BLaER1 treated with 17β-estradiol and CSF1 and Interleukin-3, amounts not matched to agents 10 nM and 100 nM (cell line): ENCODE results near the gene TFAM.
A peak's percentile ranks its signal among the peaks of the same experiment; 100 is the strongest.

Source experiments
- H3K27ac ChIP-seq, 11 experiments: shearing (Covaris generic); formaldehyde crosslinking; 2 replicates each; pipeline ENCODE4 v1.8.1; 2022
- H3K27me3 ChIP-seq, 11 experiments: shearing (Covaris generic); formaldehyde crosslinking; 2 replicates each; pipeline ENCODE4 v1.8.1; 2022
- H3K36me3 ChIP-seq, 11 experiments: shearing (Covaris generic); formaldehyde crosslinking; 2 replicates each; pipeline ENCODE4 v1.8.1; 2022
- H3K4me1 ChIP-seq, 10 experiments: shearing (Covaris generic); formaldehyde crosslinking; 2 replicates each; pipeline ENCODE4 v1.8.1; 2022
- H3K4me2 ChIP-seq, 11 experiments: shearing (Covaris generic); formaldehyde crosslinking; 2 replicates each; pipeline ENCODE4 v1.8.1; 2022
- H3K4me3 ChIP-seq, 10 experiments: shearing (Covaris generic); formaldehyde crosslinking; 2 replicates each; pipeline ENCODE4 v1.8.1; 2022
- H3K9ac ChIP-seq, 11 experiments: shearing (Covaris generic); formaldehyde crosslinking; 2 replicates each; pipeline ENCODE4 v1.8.1; 2022
- H3K9me3 ChIP-seq, 11 experiments: shearing (Covaris generic); formaldehyde crosslinking; replicated peaks in 1 of 11; 2 replicates each; pipeline ENCODE4 v1.8.1; 2022
- H4K20me1 ChIP-seq, 11 experiments: shearing (Covaris generic); formaldehyde crosslinking; 2 replicates each; pipeline ENCODE4 v1.8.1; 2022
- Cebpa-rat ChIP-seq, 11 experiments: shearing (Covaris generic); IDR thresholded peaks; 2 replicates each; pipeline ENCODE4 v1.8.1; 2022

The TFAM gene

DNA sequence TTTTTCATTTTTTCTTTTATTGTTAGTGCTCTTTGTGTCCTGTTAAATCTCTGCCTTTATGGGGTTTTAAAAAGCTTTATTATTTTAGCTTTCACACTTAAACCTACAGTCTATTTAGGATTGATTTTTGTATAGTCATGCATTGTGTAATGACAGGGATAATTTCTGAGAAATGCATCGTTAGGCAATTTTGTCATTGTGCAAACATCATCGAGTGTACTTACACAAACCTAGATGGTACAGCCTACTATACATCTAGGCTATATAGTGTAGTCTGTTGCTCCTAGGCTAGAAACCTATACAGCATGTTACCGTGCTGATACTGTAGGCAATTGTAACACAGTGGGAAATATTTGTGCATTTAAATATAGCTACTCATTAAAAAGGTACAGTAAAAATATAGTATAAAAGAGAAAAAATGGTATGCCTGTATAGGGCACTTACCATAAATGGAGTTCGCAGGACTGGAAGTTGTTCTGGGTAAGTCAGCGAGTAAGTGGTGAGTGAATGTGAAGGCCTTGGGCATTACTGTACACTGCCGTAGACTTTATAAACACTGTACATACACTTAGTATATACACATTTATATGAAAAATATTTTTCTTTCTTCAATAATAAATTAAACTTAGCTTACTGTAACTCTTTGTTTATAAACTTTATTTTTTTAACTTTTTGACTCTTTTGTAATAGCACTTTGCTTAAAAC, 34.4 kb upstream of the TFAM start:
- Histone ChIP-seq H3K4me2 (peak overlapping the region in 4 of 11 experiments; percentile 29 to 68 (median 56); a peak in 8 of 22 replicates), H3K36me3 (peaks cover 0 to 40% (median 17%) of the 10 kb centered on the region in 11 experiments; a peak in 18 of 22 replicates), H3K4me1 (peaks cover 0 to 82% (median 10%) of the 10 kb centered on the region in 10 experiments; a peak in 10 of 20 replicates), H3K27ac (peak overlapping the region in 4 of 11 experiments; percentile 14 to 54 (median 40); a peak in 6 of 22 replicates), H4K20me1 (peaks cover 0 to 100% (median 69%) of the 10 kb centered on the region in 11 experiments; a peak in 19 of 22 replicates), H3K9me3 (peaks cover 0 to 10% (median 0%) of the 10 kb centered on the region in 11 experiments; a peak in 3 of 22 replicates), H3K9ac (no peak overlapping the region), H3K27me3 (no peaks in the 10 kb centered on the region), H3K4me3 (no peak overlapping the region)
- TF ChIP-seq Cebpa-rat (IDR thresholded peaks at IDR 0.05): no peak

DNA sequence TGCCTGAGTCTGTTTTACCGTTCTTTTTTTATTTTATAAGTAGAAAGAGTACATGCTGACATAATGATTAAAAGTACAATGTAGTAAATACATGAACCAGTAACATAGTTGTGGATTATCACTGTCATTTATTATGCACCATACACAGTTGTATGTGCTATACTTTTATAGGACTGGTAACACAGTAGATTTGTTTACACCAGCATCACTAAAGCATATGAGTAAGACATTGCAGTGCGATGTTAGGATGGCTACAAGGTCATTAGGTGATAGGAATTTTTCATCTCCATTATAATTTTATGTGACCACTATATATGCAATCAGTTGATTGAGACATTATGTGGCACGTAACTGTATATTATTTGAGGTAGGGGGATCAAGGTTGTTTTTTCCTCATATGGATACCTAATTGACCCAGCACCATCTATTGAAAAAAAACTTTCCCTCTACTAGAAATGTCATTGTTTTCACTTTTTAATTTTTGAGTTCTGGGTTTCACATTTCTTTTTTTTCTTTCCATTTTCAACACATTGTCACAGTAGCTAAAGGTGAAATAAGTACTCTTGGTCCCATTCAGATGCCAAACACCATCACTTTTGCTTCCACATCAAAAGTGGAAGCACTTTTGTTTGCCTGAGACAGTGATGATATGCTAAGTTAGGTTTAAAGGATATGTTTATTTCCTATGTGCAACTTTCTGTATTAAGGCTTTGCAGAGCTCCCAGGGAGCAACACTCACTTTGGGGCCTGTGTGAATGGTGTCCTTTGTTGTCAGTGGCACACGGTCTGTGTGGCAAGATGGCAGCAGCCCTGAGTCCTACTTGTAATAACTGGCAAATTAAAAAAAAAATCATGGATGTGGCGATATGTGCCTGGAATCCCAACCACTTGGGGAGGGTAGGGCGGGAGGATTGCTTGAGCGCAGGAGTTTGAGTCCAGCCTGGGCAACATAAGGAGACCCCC, 33.3 kb upstream of the TFAM start:
- no peak overlapping the region for H3K4me3 ChIP-seq
- peaks cover 0 to 78% (median 10%) of the 10 kb centered on the region in 10 experiments; a peak in 10 of 20 replicates for H3K4me1 ChIP-seq

DNA sequence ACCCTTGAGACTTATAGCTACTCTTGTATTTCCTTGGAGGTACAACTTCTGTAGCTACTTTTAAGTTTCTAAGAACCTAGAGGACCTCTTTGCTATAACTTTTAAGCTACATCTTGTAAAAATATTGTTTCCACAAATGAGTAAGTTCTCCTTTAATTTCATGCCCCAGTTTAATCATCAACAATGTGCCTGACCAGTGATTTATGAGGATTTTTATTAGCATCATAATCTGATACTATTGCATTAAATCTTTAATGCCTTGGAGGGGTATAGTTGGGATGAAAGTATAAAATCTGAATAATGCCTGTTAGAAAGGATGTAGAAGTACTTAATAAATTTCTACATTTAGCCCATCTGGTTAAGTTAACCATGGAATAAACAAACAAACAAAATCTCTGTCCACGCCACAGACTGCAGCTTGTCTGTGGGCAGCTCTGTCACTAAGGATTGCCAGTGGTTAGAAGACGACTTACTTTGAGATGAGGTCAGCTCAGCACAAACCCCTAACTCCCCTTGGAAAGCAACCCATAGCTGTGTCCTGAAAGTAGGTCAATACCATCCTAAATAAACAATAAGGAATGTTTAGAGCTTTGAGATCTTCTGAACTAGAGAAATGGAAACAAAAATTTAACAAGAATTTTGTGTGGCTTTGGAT, 32.1 kb upstream of the TFAM start:
- Histone ChIP-seq H3K4me3 (no peak overlapping the region), H3K27ac (no peak overlapping the region), H3K27me3 (no peaks in the 10 kb centered on the region), H4K20me1 (peaks cover 7 to 99% (median 88%) of the 10 kb centered on the region in 11 experiments; a peak in 19 of 22 replicates), H3K4me2 (peak overlapping the region in 2 of 11 experiments; percentile 15 to 47; a peak in 4 of 22 replicates), H3K9ac (no peak overlapping the region), H3K4me1 (peaks cover 0 to 68% (median 10%) of the 10 kb centered on the region in 10 experiments; a peak in 10 of 20 replicates), H3K9me3 (no peaks in the 10 kb centered on the region), H3K36me3 (peaks cover 0 to 19% (median 3%) of the 10 kb centered on the region in 11 experiments; a peak in 10 of 22 replicates)
- TF ChIP-seq Cebpa-rat (IDR thresholded peaks at IDR 0.05): no peak

More for the DNA sequence above, 33.3 kb upstream of the TFAM start:
- Histone ChIP-seq H3K27ac (peak overlapping the region in 2 of 11 experiments; percentile 46 to 52; a peak in 3 of 22 replicates), H4K20me1 (peaks cover 5 to 99% (median 76%) of the 10 kb centered on the region in 11 experiments; a peak in 20 of 22 replicates), H3K36me3 (peaks cover 0 to 29% (median 6%) of the 10 kb centered on the region in 11 experiments; a peak in 14 of 22 replicates), H3K27me3 (no peaks in the 10 kb centered on the region), H3K9ac (no peak overlapping the region), H3K9me3 (peaks cover 0 to 2% (median 0%) of the 10 kb centered on the region in 11 experiments; a peak in 1 of 22 replicates), H3K4me2 (peak overlapping the region in 3 of 11 experiments; percentile 27 to 50 (median 47); a peak in 5 of 22 replicates)
- TF ChIP-seq Cebpa-rat (IDR thresholded peaks at IDR 0.05): no peak

DNA sequence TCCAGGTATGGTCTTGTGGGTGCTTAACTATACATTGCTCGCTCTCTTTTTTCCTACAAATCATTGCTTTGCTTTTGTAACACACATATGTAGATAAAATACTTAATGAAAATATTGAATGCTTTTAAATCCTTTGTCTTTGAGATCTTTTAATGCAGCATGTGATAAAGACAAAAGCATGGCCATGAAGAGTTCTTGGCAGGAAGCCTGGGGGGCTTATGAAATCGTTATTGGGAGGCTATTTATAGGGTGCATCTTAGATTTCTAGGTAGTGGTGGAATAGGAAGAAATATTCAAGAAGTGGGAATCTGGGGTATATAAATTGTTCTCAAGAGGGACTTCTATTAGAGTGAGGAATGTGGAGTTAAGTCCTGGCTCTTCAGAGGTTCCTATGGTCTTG, 28.5 kb upstream of the TFAM start:
- no peak overlapping the region for H3K27ac ChIP-seq
- no peak for TF ChIP-seq Cebpa-rat (IDR thresholded peaks at IDR 0.05)
- no peak overlapping the region for H3K4me3 ChIP-seq
- H3K4me1 ChIP-seq: peaks cover 10 to 58% (median 13%) of the 10 kb centered on the region in 10 experiments; a peak in 18 of 20 replicates
- H3K9me3 ChIP-seq: no peaks in the 10 kb centered on the region
- no peak overlapping the region; a peak in 1 of 22 replicates for H3K4me2 ChIP-seq
- H3K9ac ChIP-seq: 0 out of 22 replicates have a peak overlapping the region, but pooled peaks of 1 of the 11 experiments have one; percentile 4
- peaks cover 6 to 16% (median 8%) of the 10 kb centered on the region in 11 experiments; a peak in 15 of 22 replicates for H3K36me3 ChIP-seq
- no peaks in the 10 kb centered on the region for H3K27me3 ChIP-seq
- peaks cover 20 to 99% (median 88%) of the 10 kb centered on the region in 11 experiments; a peak in 20 of 22 replicates for H4K20me1 ChIP-seq

DNA sequence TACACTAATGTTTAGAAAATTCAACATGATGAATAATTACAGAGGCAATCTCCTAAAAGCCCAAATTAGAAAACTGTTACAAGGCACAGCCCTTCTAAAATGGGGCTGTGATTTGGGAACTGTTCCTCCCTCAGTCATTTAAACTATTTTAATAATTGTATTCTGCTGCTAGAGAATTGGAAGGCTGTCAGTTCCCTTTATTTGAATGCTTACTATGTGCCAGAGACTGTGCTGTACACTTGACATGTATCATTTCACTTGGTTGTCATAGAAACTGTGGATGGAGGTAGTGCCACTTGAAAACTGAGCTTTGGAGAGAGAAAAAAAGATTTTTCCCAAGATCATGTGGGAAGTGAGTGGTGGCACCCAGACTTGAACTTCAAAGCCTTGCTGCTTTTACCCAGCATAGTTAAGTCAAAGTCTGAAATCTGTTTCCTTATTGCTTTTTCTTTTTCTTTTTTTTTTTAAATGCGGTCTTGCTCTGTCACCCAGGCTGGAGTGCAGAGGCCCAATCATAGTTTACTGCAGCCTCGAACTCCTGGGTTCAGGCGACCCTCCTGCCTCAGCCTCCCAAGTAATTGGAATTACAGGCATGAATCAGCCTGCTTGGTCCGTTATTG, 26.8 kb upstream of the TFAM start:
- H3K4me3 ChIP-seq: no peak overlapping the region
- peaks cover 20 to 87% (median 73%) of the 10 kb centered on the region in 11 experiments; a peak in 20 of 22 replicates for H4K20me1 ChIP-seq
- H3K4me2 ChIP-seq: no peak overlapping the region
- H3K9ac ChIP-seq: no peak overlapping the region
- H3K27ac ChIP-seq: no peak overlapping the region
- H3K4me1 ChIP-seq: peaks cover 10 to 43% (median 13%) of the 10 kb centered on the region in 10 experiments; a peak in 18 of 20 replicates
- peaks cover 10 to 28% (median 20%) of the 10 kb centered on the region in 11 experiments; a peak in 18 of 22 replicates for H3K36me3 ChIP-seq
- no peaks in the 10 kb centered on the region for H3K27me3 ChIP-seq
- TF ChIP-seq Cebpa-rat (IDR thresholded peaks at IDR 0.05): no peak
- H3K9me3 ChIP-seq: no peaks in the 10 kb centered on the region

DNA sequence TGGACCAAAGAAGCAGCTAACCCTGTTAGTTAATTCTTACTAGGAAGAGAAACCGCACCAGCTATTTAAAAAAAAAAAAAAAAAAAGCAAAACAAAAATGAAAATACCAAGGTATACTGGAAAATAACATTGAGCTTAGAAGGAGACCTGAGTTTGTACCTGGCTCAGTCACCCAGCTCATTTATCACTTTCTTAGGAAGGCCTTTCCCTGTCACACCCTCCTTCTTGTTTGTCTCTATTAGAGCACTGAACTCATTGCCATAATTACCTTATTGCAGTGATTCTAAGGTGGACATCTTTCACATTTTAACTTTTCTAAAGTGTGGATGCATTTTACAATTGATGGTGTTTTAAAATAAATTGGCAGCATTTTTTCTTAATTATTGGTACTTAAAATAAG, 26.3 kb upstream of the TFAM start:
- H3K4me1 ChIP-seq: peaks cover 10 to 43% (median 13%) of the 10 kb centered on the region in 10 experiments; a peak in 18 of 20 replicates
- no peak overlapping the region for H3K9ac ChIP-seq
- H3K27ac ChIP-seq: no peak overlapping the region
- no peak for TF ChIP-seq Cebpa-rat (IDR thresholded peaks at IDR 0.05)
- peaks cover 11 to 33% (median 23%) of the 10 kb centered on the region in 11 experiments; a peak in 19 of 22 replicates for H3K36me3 ChIP-seq
- no peaks in the 10 kb centered on the region for H3K9me3 ChIP-seq
- no peak overlapping the region for H3K4me3 ChIP-seq
- no peak overlapping the region for H3K4me2 ChIP-seq
- peaks cover 20 to 82% (median 68%) of the 10 kb centered on the region in 11 experiments; a peak in 20 of 22 replicates for H4K20me1 ChIP-seq
- no peaks in the 10 kb centered on the region for H3K27me3 ChIP-seq

DNA sequence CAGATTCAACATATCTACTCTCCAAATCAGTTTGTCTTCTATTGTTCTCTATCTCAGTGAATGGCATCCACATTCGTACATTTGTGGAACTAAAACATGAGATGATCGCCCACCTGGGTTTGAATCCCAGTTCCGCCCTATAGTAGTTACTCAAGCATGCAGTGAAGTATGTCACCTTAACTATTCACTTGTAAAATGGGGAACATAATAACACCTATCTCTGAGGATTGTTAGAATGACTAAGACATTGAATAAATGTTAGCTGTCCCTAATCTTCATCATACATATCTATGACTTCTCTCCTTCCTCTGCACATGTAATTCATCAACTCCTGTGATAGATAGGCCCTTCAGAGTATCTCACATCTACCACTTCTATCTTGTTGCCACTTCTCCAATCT, 25.7 kb upstream of the TFAM start:
- no peaks in the 10 kb centered on the region for H3K27me3 ChIP-seq
- H3K9me3 ChIP-seq: no peaks in the 10 kb centered on the region
- H3K36me3 ChIP-seq: peaks cover 15 to 39% (median 29%) of the 10 kb centered on the region in 11 experiments; a peak in 19 of 22 replicates
- H3K27ac ChIP-seq: no peak overlapping the region
- H3K4me2 ChIP-seq: peak overlapping the region in 9 of 11 experiments; percentile 27 to 55 (median 41); a peak in 12 of 22 replicates
- peaks cover 10 to 43% (median 13%) of the 10 kb centered on the region in 10 experiments; a peak in 18 of 20 replicates for H3K4me1 ChIP-seq
- H3K4me3 ChIP-seq: no peak overlapping the region
- no peak overlapping the region for H3K9ac ChIP-seq
- no peak for TF ChIP-seq Cebpa-rat (IDR thresholded peaks at IDR 0.05)
- H4K20me1 ChIP-seq: peaks cover 20 to 76% (median 62%) of the 10 kb centered on the region in 11 experiments; a peak in 20 of 22 replicates
